GM10266 (cell line): ENCODE results near the gene STARD4.

Experiments
- DNase-seq: peaks from one replicate; pipeline ENCODE4 v3.0.0; 2012; ENCODE audit errors: extremely low spot score
- TF ChIP-seq, protein P1 (sequence below): IDR thresholded peaks from 2 replicates; pipeline ENCODE4 v1.5.1; 2012; ENCODE audit warnings: mild to moderate bottlenecking, low read depth; ENCODE audit not compliant: control insufficient read depth, insufficient read depth; ENCODE audit errors: missing control alignments

STARD4 gene

DNA sequence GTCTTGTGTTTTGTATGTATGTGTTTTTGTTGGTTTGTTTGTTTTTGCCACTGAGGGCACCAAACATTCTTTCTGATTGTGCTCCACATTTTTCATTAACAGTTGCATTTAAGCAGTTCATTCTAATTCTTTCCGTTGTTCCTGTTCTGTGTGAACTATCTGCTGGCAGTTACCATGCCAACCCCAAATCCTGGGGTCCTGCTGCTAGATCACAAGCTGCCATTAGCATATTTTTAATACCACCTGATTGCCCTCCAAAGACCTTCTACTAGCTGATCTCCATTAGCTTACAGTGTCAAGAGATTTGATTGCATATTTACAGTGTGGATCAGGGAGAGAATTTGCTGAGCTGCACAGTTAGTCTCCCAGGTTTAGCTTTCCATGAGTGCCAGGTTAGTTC lies 40.6 kb upstream of the STARD4 start:
- TF ChIP-seq, protein P1, sequence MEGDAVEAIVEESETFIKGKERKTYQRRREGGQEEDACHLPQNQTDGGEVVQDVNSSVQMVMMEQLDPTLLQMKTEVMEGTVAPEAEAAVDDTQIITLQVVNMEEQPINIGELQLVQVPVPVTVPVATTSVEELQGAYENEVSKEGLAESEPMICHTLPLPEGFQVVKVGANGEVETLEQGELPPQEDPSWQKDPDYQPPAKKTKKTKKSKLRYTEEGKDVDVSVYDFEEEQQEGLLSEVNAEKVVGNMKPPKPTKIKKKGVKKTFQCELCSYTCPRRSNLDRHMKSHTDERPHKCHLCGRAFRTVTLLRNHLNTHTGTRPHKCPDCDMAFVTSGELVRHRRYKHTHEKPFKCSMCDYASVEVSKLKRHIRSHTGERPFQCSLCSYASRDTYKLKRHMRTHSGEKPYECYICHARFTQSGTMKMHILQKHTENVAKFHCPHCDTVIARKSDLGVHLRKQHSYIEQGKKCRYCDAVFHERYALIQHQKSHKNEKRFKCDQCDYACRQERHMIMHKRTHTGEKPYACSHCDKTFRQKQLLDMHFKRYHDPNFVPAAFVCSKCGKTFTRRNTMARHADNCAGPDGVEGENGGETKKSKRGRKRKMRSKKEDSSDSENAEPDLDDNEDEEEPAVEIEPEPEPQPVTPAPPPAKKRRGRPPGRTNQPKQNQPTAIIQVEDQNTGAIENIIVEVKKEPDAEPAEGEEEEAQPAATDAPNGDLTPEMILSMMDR, result no peak
- DNase-seq, result no peak

- DNase-seq, result no peak
- TF ChIP-seq, protein P1, result no peak
Observed at GRCh38 chr5:111552492-111552891, 40.2 kb upstream of the STARD4 start.

DNA sequence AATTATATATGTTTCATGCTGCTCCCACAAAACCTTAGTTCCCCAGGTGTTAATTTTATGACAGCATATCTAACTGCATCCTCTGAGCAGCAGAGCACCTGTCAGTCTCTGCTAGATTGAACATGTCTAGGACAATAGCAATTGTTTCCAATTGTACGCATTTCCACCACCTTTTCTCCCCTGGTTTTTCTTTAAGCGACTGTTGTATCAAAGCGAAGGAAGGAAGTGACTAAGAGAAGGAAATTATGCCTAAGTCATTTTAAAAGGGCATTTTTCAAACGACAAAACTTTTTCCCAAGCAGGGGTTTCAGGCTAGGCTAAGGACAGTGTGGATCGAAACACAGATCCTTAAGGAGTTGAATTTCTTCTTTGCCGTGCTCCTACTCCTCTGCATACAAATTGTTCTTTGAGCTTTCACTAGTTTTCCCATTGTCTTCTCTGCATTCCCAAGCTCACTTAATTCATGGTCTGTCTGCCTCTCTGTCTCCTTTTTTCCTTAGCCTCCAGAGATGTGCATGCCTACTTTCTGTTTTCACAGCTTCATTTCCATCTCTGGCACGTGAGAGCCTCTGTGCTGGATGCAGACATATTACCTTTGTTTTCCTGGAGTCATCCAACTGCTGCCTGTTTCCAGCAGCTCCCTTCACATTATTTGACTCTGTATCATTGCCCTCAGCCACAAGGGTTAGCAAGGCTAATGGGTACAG lies 39.4 kb upstream of the STARD4 start:
- TF ChIP-seq, protein P1, result no peak
- no peak for DNase-seq

DNA sequence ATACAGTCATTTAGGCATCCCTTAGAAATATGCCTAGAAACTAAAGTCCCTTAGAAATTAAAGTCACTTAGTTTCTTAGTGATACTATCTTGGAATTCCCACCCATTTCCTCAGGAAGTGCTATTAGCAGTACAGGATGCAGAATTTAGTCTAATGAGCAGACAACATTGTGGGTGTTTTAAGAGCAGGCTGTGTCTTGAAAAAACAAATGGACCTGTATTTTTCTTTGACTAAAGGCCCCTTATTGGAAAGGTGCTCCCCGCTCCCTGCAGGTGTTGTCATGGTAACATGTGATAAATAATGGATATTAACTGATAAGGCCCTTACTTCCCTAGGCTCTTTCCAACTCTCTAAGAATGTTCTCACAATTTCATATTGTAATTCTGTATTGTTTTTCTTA lies 38.8 kb upstream of the STARD4 start:
- DNase-seq, result no peak
- TF ChIP-seq, protein P1, result no peak

GRCh38 chr5:111550282-111551020 lies 38.1 kb upstream of the STARD4 start:
- TF ChIP-seq, protein P1, result peak; percentile 59
- DNase-seq, result peak; percentile 59

DNA sequence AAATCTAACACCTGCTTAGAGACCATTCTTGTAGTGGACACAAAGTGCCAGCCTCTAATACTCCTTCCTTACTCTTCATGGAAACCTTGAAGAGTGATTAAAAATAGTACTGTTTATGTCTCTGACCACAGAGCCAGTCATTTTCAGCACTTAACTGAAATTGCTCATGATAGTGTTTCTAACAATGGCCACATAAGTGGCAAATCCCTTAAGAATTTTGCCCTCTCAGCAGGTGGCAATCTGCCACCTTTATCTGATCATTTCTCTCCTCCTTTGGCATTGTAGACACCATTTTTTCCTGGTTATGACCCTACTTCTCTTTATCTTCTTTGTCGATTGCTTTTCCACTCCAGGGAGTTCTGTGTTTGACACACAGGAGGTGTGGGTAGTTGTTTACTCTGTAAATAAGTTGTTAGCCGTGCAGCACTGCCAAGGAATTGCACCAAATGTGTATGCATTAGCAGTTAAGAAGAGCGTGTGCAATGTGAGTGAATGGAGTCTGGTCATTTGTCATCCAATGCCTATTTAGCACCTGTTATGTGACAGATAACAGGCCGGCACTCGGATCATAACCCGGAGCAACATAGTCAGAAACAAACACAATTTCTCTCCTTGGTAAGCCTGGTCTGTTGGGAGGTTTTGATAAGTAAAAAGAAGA lies 36.8 kb upstream of the STARD4 start:
- TF ChIP-seq, protein P1, result no peak
- no peak for DNase-seq
